Activated naive CD4-positive, alpha-beta T cell treated with anti-CD3 and anti-CD28 coated beads for 36 hours (primary cell): ENCODE data around the gene PCDH1. TPM values are rescaled to one million over a fixed set of nuclear protein-coding genes. Genes with fewer than 3 reads are reported as not detected.

Experiments
- CTCF ChIA-PET: fragments of 350-600 bp; sonication (Branson Sonifier 250); formaldehyde crosslinking; loops from one replicate; lab custom pipeline; 2021; ENCODE audit warnings: antibody characterized with exemption; lab: Charles Lee
- DNase-seq: peaks from one replicate; pipeline ENCODE4 v3.0.0-alpha.2; 2020
- H3K27ac Mint-ChIP-seq: one replicate; pipeline ENCODE4 v1.8.0; 2021; ENCODE audit warnings: mild to moderate bottlenecking, mixed read lengths
- H3K27me3 Mint-ChIP-seq: one replicate; pipeline ENCODE4 v1.8.0; 2021; ENCODE audit warnings: low read depth, mixed read lengths
- H3K36me3 Mint-ChIP-seq: one replicate; pipeline ENCODE4 v1.8.0; 2021; ENCODE audit warnings: low read depth, mixed read lengths
- H3K4me1 Mint-ChIP-seq: one replicate; pipeline ENCODE4 v1.8.0; 2021; ENCODE audit warnings: low read depth, mixed read lengths
- H3K4me3 Mint-ChIP-seq: one replicate; pipeline ENCODE4 v1.8.0; 2021; ENCODE audit warnings: mild to moderate bottlenecking, moderate library complexity, mixed read lengths
- H3K9me3 Mint-ChIP-seq: one replicate; pipeline ENCODE4 v1.8.0; 2021; ENCODE audit warnings: mixed read lengths
- intact Hi-C: fragments of 100-400 bp; cut with micrococcal nuclease; formaldehyde crosslinking; loops from one replicate; pipeline ENCODE4 v1.15.1; 2023
- total RNA-seq, 2 experiments: library from RNA; stranded (reverse); gene quantifications; one replicate each; pipeline ENCODE4 v1.2.3, GENCODE V29; 2021

The PCDH1 gene
- total RNA-seq, 2 experiments from 2014 or later = not detected

DNA sequence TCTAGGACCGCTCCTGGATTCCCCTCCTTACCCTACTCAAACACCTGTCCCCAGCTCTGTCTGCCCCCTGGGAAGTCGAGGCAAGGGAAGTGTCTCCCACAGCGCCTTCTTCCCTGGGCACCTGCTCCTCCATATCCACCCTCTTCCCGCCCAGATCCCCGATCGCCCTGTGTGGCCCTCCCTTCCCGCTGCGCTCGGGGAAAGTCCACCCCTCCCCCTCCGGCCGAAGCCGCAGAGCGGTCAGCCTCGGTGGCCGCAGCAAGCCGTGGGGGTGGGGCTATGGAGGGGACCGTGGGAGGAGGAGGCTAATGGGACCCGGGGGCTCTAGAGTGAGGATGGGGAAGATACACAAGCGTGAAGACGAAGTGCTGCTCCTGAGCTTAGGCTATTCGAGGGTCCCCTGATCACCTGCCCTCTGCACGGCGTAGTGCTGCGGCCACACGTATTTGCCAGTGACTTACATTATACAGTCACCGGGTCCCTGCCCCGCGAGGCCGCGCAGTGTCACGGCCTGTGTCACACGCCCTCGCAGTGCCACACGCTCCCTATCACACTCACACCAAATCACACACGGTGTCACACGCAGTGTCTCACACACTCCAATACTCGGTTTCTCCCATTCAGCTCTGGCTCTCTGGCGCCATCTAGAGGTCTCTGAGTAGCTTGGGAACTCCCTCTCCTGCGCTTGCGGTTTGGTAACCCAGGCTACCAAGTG is 658 bp upstream of the PCDH1 start:
- peak; percentile 96 for DNase-seq
- Mint-ChIP-seq H3K9me3 (no peaks in the 10 kb centered on the region), H3K4me1 (peaks cover 19% of the 10 kb centered on the region), H3K27me3 (peaks cover 62% of the 10 kb centered on the region), H3K4me3 (peak overlapping the region; percentile 65), H3K36me3 (no peaks in the 10 kb centered on the region), H3K27ac (no peak overlapping the region)
- intact Hi-C loops = loop anchor here (1.0 to 10.0 kb wide), 9 partner anchors 30 to 464 kb away; partner anchors contain the start of genes PCDHGA10 and PCDHGB7
- CTCF ChIA-PET = interaction anchor here (0.6 to 8.6 kb wide), 57 partner anchors 8 to 241 kb away, joined by 3 to 161 read pairs (median 4); partner anchors contain the start of genes DELE1, PCDH12 and RNF14

- H3K27ac Mint-ChIP-seq = no peak overlapping the region
- intact Hi-C loops = loop anchor here (5.0 to 10.0 kb wide), 2 partner anchors 125 to 463 kb away; partner anchors contain the start of genes PCDHGA10 and PCDHGB7
- CTCF ChIA-PET = interaction anchor here (0.6 to 8.6 kb wide), 22 partner anchors 9 to 239 kb away, joined by 3 to 161 read pairs (median 8); partner anchors contain the start of gene PCDH12
- peaks cover 61% of the 10 kb centered on the region for H3K27me3 Mint-ChIP-seq
- peak overlapping the region; percentile 22 for H3K4me3 Mint-ChIP-seq
- DNase-seq = peak; percentile 16
- H3K36me3 Mint-ChIP-seq = no peaks in the 10 kb centered on the region
- H3K4me1 Mint-ChIP-seq = peaks cover 19% of the 10 kb centered on the region
- no peaks in the 10 kb centered on the region for H3K9me3 Mint-ChIP-seq
These were observed 639 bp downstream of the PCDH1 start for GRCh38 chr5:141877356-141878185.

DNA sequence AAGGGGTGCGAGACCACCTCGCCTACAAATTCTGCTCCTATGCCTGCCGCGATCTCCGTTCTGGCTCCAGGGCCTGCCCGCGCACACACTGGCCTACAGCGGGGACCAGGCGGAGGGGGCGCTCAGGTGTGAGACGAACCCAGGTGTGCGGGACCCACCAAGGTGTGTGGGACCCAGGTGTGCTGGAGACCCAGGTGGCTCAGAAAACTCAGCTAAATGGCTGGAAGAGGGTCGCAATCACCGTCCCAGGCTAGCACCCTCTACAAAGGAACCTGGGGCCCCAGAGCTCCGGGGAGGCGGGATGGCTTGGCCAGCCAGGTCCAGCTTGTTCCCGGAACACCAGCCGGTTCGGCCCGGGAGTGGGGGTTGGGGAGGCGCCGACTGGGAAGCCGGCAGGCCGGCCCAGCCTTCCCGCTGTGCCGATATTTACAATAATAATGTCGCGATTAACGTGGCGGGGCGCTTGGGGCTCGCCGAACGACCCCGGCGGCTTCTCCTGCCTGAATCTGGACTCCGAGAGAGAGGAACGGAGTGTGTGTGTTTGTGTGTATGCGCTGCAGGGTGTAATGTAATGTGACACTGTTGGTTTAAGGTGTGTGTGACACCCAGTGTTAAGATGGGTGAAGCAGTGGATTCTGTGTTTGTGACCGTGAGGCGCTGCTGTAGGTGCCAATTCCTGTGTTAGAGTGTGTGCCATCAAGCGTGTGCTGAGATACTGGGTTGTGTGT is 1.4 kb downstream of the PCDH1 start:
- no peaks in the 10 kb centered on the region for H3K36me3 Mint-ChIP-seq
- CTCF ChIA-PET = interaction anchor here (0.7 to 8.6 kb wide), 7 partner anchors 16 to 183 kb away, joined by 3 to 161 read pairs (median 3); no protein-coding TSS in a partner anchor
- no peak overlapping the region for H3K27ac Mint-ChIP-seq
- peaks cover 56% of the 10 kb centered on the region for H3K27me3 Mint-ChIP-seq
- peaks cover 19% of the 10 kb centered on the region for H3K4me1 Mint-ChIP-seq
- peak overlapping the region; percentile 22 for H3K4me3 Mint-ChIP-seq
- DNase-seq = no peak
- intact Hi-C loops = loop anchor here (5.0 to 10.0 kb wide), 2 partner anchors 124 to 462 kb away; partner anchors contain the start of genes PCDHGA10 and PCDHGB7
- no peaks in the 10 kb centered on the region for H3K9me3 Mint-ChIP-seq

- no peak overlapping the region for H3K27ac Mint-ChIP-seq
- peaks cover 19% of the 10 kb centered on the region for H3K4me1 Mint-ChIP-seq
- peaks cover 51% of the 10 kb centered on the region for H3K27me3 Mint-ChIP-seq
- no peaks in the 10 kb centered on the region for H3K36me3 Mint-ChIP-seq
- intact Hi-C loops = loop anchor here (5.0 to 10.0 kb wide), 2 partner anchors 124 to 461 kb away; partner anchors contain the start of genes PCDHGA10 and PCDHGB7
- CTCF ChIA-PET = interaction anchor here (0.7 to 8.6 kb wide), 5 partner anchors 17 to 183 kb away, joined by 3 to 161 read pairs (median 3); no protein-coding TSS in a partner anchor
- DNase-seq = no peak
- no peaks in the 10 kb centered on the region for H3K9me3 Mint-ChIP-seq
- no peak overlapping the region for H3K4me3 Mint-ChIP-seq
These were observed 2.2 kb downstream of the PCDH1 start for GRCh38 chr5:141875795-141876627.

DNA sequence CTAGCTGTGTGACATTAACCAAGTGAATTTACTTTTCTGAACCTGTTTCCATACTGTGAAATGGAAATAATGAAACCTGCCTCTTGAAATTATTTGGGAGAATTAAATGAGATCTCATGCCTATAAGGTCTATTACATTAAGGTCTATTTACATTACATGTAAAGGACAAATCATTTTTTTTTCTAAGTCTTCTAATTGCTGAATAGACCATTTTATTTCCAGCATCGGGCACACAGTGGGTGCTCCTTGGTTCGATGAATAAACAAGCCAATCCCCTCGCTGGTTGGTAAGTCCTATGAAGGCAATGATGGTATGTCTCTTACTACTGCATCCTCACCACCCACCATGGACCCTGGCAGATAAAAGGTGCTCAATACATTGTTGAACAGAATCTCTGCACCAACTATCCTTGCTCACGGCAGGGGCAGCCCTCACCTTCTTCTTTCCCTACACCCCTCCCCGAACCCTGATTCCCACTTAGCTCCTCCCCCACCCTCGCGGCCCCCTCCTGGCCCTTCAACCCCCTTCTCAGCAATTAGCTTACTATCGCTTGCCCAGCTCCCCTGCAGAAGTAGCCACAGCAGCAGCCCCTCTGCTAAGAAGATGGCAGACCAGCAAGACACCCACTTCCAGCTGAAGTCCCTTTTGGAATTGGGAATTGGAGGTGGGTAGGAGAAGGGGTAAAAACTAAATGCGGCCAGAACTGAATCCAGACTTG is 3.0 kb downstream of the PCDH1 start:
- H3K4me3 Mint-ChIP-seq = no peak overlapping the region
- H3K9me3 Mint-ChIP-seq = no peaks in the 10 kb centered on the region
- intact Hi-C loops = loop anchor here (5.0 to 10.0 kb wide), 2 partner anchors 123 to 460 kb away; partner anchors contain the start of genes PCDHGA10 and PCDHGB7
- CTCF ChIA-PET = interaction anchor here (1.3 to 8.6 kb wide), 3 partner anchors 136 to 182 kb away, joined by 3 to 161 read pairs (median 3); no protein-coding TSS in a partner anchor
- H3K4me1 Mint-ChIP-seq = peaks cover 19% of the 10 kb centered on the region
- peaks cover 51% of the 10 kb centered on the region for H3K27me3 Mint-ChIP-seq
- no peak for DNase-seq
- no peaks in the 10 kb centered on the region for H3K36me3 Mint-ChIP-seq
- no peak overlapping the region for H3K27ac Mint-ChIP-seq

DNA sequence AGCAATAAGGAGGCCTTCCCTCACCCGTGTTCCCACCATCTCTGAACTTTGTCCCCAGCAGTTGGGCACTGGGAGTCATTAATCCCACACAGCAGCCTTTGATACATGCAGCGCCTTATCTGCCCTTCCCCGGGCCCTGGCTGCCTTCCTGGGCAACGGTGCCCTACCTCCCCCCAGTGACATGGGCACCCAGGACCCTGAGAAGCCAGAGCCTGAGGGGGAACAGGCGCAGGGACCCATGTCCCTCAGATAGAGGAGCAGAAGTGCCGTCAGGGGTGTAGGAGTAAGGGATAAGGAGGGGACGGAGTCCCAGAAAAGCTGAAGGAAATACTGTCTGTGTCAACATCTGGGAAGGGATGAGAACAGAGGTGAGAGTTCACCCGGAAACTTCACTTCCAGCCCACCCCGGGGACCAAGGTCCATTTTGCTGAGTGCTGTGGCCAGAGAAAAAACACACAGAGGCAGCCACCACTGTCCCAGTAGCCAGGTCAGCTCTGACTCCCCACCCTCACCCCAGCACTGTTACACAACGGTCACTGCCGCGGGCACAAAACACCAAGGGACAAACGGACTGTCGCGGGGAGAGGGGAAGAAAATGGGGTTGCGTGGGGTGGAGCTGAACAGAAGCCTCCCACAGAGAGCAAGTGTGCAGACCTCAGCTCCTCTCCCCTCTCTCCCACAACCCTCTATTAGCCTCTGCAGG is 3.8 kb downstream of the PCDH1 start:
- Mint-ChIP-seq H3K27me3 (peaks cover 51% of the 10 kb centered on the region), H3K4me3 (no peak overlapping the region), H3K9me3 (no peaks in the 10 kb centered on the region), H3K36me3 (no peaks in the 10 kb centered on the region), H3K4me1 (peaks cover 19% of the 10 kb centered on the region), H3K27ac (no peak overlapping the region)
- CTCF ChIA-PET = interaction anchor here (1.3 to 8.6 kb wide), 2 partner anchors 173 to 181 kb away, joined by 3 to 161 read pairs; no protein-coding TSS in a partner anchor
- no peak for DNase-seq
- intact Hi-C loops = loop anchor here (10.0 kb wide), 1 partner anchor 460 kb away; the partner anchor contains the start of genes PCDHGA10 and PCDHGB7

DNA sequence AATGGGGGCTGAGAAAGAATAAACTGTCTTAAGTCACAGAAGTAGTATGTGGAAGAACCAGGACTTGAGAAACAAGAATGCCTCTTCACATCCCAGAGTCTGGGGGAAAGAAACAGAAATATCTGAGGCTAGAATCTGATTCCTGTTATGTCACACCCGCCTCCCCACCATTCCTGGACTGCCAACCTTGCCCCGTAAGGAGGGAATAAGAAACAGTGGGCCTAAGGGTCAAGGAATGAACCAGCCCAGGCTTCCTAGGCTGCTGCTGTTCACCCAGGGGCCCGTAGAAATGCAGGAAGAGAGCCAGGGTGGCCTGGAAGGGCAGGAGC is 4.3 kb downstream of the PCDH1 start:
- no peak overlapping the region for H3K4me3 Mint-ChIP-seq
- H3K36me3 Mint-ChIP-seq = no peaks in the 10 kb centered on the region
- CTCF ChIA-PET = interaction anchor here (8.6 kb wide), 1 partner anchor 181 kb away, joined by 161 read pairs; no protein-coding TSS in a partner anchor
- peaks cover 15% of the 10 kb centered on the region for H3K4me1 Mint-ChIP-seq
- peaks cover 47% of the 10 kb centered on the region for H3K27me3 Mint-ChIP-seq
- H3K27ac Mint-ChIP-seq = no peak overlapping the region
- DNase-seq = no peak
- intact Hi-C loops = loop anchor here (10.0 kb wide), 1 partner anchor 459 kb away; the partner anchor contains the start of genes PCDHGA10 and PCDHGB7
- H3K9me3 Mint-ChIP-seq = no peaks in the 10 kb centered on the region

GRCh38 chr5:141872496-141873356 is 5.5 kb downstream of the PCDH1 start:
- CTCF ChIA-PET = interaction anchor here (0.7 kb wide), 1 partner anchor 211 kb away, joined by 3 read pairs; no protein-coding TSS in a partner anchor
- H3K36me3 Mint-ChIP-seq = no peaks in the 10 kb centered on the region
- DNase-seq = no peak
- no peak overlapping the region for H3K27ac Mint-ChIP-seq
- intact Hi-C loops = loop anchor here (10.0 kb wide), 1 partner anchor 458 kb away; the partner anchor contains the start of genes PCDHGA10 and PCDHGB7
- H3K4me1 Mint-ChIP-seq = peaks cover 9% of the 10 kb centered on the region
- peaks cover 42% of the 10 kb centered on the region for H3K27me3 Mint-ChIP-seq
- H3K9me3 Mint-ChIP-seq = no peaks in the 10 kb centered on the region
- H3K4me3 Mint-ChIP-seq = no peak overlapping the region

GRCh38 chr5:141871870-141872269 is 6.3 kb downstream of the PCDH1 start:
- DNase-seq = no peak
- CTCF ChIA-PET = no interaction called here
- H3K9me3 Mint-ChIP-seq = no peaks in the 10 kb centered on the region
- peaks cover under 1% of the 10 kb centered on the region for H3K4me1 Mint-ChIP-seq
- H3K36me3 Mint-ChIP-seq = no peaks in the 10 kb centered on the region
- H3K4me3 Mint-ChIP-seq = no peak overlapping the region
- H3K27ac Mint-ChIP-seq = no peak overlapping the region
- intact Hi-C loops = loop anchor here (10.0 kb wide), 1 partner anchor 457 kb away; the partner anchor contains the start of genes PCDHGA10 and PCDHGB7
- peaks cover 34% of the 10 kb centered on the region for H3K27me3 Mint-ChIP-seq
